NCI-H345 treated with DMSO at 0.1 percent for 48 hours (cell line): ENCODE results near the gene ZBTB20.

ENCODE experiments used
- DNase-seq: peaks from one replicate; lab custom pipeline; 2025; ENCODE audit not compliant: unreplicated experiment; lab: John Stamatoyannopoulos, UW

ZBTB20 gene

GRCh38 chr3:114929971-114930732 lies 216.9 kb downstream of the ZBTB20 start:
- DNase-seq: no peak

- DNase-seq: no peak
Observed at GRCh38 chr3:114928989-114929640, 218.0 kb downstream of the ZBTB20 start.

DNA sequence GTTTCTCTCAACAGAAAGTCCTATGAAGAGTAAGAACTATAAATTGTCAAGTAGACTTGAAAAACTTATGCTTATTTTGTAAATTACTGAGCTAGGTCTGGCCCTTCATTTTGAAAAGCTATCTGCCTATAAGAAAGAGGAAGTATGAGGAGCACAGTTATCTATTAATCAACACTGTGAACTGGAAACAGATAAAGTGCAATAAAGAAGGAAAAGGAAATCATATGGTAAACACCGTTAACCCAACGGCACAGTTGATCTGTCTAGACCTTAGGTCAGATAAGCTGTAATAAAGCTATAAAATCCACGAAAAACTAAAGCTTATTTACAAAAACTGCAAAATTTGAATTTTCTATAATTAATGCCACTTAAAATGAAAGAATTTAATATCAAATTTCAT lies 242.5 kb downstream of the ZBTB20 start:
- no peak for DNase-seq

DNA sequence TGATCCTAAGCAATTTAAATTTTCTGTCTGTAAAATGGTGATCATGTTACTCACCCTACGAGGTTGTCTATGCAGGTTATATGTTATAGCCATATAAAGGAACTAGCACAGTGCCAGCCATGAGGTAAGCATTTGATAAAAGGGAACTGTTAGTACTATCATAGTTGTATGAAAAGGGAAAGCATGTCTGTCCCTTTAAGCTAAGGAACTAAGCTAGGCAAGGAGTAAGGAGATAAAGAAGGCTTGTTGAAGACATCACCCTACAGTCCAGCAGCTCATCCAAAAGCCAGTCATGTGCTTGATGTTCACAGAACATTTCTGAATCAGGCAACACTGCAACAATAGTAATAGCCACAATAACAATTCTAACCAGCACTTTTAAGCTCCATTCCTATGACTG lies 243.9 kb downstream of the ZBTB20 start:
- no peak for DNase-seq

- no peak for DNase-seq
Observed at GRCh38 chr3:114902691-114903101, 244.4 kb downstream of the ZBTB20 start.

DNA sequence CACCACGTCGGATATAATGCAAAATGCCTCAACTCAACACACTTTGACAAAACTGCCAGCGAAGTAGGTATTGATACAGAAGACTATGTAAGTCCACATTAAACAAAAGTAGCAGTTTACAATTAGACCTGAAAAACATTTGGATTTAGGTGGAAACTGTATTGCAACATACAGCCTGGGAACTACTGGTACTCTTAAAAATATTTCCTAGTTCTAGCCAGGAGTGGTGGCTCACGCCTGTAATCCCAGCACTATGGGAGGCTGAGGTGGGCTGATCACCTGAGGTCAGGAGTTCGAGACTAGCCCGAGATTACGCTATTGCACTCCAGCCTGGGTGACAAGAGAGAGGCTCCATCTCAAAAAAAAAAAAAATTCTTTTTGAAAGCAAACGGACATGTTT lies 246.2 kb downstream of the ZBTB20 start:
- DNase-seq: no peak

DNA sequence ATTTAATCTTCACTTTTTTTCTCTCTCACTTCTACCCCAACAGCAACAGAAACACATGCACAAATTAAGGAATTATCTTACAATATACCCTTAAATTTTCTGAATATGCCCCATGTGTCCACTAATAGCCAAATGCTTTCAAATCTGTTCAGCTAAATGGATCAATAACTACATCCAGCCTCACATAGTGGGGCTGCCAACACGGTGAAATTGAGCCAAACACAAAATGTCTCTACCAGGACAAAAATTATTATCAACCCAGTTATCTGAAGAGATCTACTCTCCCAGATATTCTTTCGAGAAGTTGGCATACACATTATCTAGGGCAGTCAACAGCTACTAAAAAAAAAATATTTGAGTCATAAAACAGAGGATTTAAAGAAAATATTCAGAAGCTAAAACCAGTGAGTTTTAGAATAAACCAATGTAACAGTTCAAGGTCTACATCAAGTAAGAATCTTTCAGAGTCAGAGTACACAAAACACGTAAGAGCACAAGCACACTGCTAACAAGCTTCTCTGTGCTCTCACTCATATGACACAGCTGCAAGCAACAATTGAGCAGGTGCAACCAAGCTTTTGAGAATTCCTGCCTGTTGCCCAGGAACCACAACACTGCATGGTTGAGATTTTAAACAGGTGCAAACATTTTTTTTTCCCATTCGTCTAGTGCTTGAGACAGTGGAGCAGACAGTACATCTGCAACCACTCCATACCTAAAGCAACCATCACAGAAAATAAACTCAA lies 247.7 kb downstream of the ZBTB20 start:
- peak; percentile 80 for DNase-seq

DNA sequence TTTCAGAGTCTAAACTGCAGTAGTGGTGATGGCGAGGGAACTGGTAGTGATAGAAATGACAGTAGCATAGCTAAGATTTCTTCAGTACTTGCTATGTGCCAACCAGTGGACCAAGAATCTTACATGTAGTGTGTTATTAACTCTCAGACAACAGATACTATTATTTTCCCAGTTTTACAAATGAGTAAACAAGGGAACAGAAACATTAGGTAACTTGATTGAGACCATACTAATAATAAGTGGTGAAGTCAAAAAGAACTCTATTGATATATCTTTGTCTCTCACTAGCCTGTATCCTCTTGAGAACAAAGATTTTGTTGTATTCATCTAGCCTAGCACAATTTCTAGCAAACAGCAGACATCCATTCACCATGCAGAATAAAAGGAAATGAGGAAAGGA lies 250.1 kb downstream of the ZBTB20 start:
- no peak for DNase-seq

DNA sequence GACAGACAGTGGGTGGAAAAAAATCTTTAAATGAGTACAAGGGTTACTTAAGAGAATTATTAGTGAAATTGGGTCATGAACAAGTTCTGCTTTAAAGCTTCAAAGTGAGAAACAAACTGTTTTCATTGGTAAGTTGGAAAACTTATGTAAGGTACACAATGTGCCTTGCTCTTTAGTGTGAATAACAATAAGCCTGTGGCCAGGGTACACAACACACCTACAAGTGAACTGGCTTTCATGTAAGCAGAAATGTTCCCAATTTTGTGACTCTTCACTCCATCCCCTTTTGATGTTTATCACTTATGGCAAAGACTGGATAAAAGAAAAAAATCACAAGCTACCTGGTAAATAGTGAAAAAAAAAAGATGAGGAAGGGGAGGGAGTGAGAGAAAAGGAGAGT lies 253.7 kb downstream of the ZBTB20 start:
- DNase-seq: no peak

GRCh38 chr3:114892880-114893279 lies 254.2 kb downstream of the ZBTB20 start:
- DNase-seq: no peak

GRCh38 chr3:114892131-114892879 lies 254.8 kb downstream of the ZBTB20 start:
- no peak for DNase-seq

- DNase-seq: no peak
Observed at GRCh38 chr3:114887806-114888205, 259.3 kb downstream of the ZBTB20 start.

GRCh38 chr3:114886905-114887304 lies 260.2 kb downstream of the ZBTB20 start:
- no peak for DNase-seq

- no peak for DNase-seq
Observed at GRCh38 chr3:114884213-114884923, 262.7 kb downstream of the ZBTB20 start.

DNA sequence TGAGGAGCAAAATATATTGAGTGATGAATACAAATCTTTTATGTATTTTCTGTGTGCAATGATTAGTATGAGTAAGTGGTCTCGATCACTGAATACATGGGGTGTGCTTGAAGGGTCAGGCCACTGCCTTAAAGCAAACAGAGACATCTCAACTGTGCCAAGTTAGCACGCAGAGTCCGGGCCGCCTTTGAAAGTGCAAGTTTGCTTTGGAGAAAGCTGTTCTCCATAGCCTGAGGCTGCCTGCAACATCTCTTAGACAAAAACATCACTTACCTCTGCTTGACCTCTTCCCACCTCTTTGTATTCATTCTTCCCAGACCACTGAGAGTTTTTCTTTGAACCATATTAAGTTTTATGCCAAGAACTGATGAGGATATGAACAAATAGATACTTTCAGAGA lies 267.0 kb downstream of the ZBTB20 start:
- no peak for DNase-seq

DNA sequence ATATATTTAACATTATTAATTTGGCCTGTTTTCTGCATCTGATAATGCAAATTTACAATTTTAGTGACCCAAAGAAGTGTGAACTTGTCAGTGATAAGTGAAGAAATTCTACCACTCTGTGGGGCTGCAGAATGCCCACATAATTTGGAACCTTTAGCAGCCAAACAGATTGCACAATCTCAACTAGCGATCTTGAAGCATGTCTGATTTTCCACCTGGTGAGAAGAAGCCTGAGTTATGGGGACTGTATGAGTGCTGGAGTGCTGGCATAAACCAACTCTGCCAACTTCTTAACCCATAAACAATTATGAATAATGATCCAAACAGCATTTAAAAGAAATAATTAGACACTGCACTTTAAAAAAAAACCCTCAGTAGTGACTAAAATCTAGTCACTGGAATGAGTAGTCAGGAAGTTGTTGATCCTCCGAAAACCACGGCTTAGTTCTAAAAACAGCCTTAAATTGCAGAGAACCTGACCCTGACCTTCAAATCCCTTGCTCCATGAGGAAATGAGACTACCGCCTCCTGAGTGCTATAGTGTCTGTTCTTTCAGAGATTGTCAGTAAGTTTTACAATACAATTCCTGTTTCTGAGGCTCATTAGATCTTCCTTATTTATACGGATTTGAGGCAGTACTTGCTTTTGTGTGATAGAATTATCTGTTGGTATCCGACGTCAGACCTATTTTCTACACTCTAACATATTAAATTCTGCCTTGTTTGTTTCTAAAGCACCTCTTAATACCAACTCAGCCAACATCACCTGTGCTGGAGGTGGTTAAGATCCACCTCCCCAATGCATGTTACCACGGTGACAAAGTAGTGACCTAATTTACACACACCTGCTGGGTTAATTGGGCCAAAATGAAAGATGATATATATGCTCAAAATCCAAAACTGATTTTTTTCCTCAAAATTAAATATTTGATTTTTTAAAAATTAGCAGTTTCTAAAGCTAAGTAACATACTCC lies 267.7 kb downstream of the ZBTB20 start:
- no peak for DNase-seq

- DNase-seq: no peak
Observed at GRCh38 chr3:114878114-114878839, 268.8 kb downstream of the ZBTB20 start.

DNA sequence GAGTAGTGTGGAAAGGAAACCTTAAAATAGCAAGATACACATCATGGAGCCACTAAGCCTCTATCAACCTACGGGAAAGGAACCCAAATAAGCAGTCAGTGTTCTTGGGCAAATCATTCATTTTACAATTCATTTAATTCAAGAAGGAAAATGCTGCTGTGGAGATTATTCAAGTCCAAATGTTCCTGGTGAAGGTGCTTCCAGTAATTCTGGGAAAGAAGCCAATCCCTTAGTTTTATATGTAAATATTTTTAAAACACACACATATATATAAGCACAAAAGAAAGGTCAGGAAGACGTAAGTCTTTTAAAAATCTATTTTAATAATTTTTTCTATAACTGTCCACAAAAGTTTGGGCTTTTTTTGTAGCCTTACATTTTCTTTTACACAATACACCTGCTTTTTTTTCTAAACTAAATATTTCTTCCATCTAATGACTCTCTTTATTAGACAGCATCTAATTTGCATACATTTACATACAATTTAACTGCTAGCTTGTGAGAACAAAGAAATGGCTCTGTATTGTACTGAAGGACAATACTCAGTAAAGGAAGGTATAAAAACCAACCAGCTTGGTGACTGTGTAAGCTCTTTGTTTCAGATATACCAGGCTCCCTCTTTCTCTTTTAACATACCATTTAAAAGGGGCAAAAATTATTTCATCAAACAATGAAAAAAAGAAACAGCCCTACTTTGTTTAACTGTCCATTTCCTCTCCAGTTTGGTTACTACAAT lies 269.5 kb downstream of the ZBTB20 start:
- DNase-seq: no peak
